ENCODE measurements around the gene ANKS6. TPM values are rescaled to one million over a fixed set of nuclear protein-coding genes. Genes with fewer than 3 reads are reported as not detected.
A peak's percentile ranks its signal among the peaks of the same experiment; 100 is the strongest.

ANKS6 gene
- total RNA-seq, 1 experiment from 2014 or later, result 32.0 TPM

DNA sequence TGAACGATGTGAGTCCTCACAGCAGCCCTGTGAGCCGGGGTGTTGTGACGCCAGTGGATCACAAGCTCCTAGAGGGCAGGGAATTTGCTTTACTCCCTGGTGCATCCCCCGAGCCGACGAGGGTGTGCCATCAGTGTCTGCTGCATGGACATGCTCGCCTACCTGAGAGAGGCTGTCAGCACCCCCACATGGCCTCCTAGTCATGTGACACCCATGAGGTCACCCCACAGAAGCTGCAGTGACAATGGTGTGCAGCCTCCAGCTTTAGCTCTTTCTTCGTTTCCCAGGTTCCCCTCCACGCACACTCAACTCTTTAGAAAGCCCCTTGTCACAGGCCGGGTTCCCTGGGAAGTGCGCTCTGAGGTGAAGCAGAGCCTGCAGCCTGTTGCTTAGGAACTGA lies 67.9 kb downstream of the ANKS6 start:
- Histone ChIP-seq H3K4me1 (no peaks in the 10 kb centered on the region; the same call in none of the 2 replicates), H3K27me3 (no peaks in the 10 kb centered on the region; the same call in 1 of the 2 replicates), H3K36me3 (no peaks in the 10 kb centered on the region), H3K27ac (no peak overlapping the region), H3K9me3 (replicated peaks) (no peaks in the 10 kb centered on the region), H3K4me3 (no peak overlapping the region)
- DNase-seq, result no peak

DNA sequence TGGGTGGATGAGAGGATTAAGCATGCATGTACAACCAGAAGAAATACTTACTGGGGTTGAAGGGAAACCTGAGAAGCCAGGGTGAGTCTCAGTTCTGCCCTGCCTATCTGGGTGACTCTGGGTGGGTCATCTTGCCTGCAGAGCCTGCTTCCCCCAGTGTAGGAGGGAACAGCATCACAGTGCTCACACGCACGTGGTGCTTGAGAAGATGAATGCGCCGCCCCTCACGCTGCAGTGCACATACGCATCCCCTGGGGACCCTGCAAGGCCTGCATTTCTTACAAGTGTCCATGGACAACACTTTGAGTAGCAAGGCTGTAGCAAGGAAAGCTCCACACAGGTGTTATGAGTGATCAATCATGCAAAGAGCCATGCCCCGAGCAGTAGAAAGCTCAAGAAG lies 68.9 kb downstream of the ANKS6 start:
- H3K27ac ChIP-seq, result no peak overlapping the region
- no peak overlapping the region for H3K4me3 ChIP-seq
- H3K9me3 ChIP-seq (replicated peaks), result no peaks in the 10 kb centered on the region
- H3K36me3 ChIP-seq, result no peaks in the 10 kb centered on the region
- no peaks in the 10 kb centered on the region; the same call in none of the 2 replicates for H3K4me1 ChIP-seq
- no peaks in the 10 kb centered on the region; the same call in 1 of the 2 replicates for H3K27me3 ChIP-seq
- no peak for DNase-seq

DNA sequence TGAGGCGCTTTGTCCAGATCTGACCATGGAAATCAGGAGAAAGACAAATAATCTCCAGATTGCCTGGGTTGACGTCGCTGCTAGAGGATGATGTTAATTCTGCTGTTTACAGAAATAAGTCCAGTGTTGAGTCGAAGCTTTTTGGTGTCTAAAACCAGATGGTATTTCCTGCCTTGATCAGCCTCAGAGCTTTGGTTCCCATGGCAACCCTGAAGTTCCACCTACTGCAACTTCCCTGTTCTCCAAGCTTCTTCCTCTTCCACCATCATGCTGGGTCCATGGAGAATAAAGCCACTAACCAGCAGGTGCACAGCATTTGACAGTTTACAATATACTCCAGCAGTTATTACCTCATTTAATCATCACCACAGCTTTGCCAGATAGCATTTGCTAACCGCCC lies 69.6 kb downstream of the ANKS6 start:
- no peak overlapping the region for H3K27ac ChIP-seq
- H3K4me1 ChIP-seq, result no peaks in the 10 kb centered on the region; the same call in none of the 2 replicates
- H3K36me3 ChIP-seq, result no peaks in the 10 kb centered on the region
- DNase-seq, result no peak
- no peaks in the 10 kb centered on the region; the same call in 1 of the 2 replicates for H3K27me3 ChIP-seq
- no peaks in the 10 kb centered on the region for H3K9me3 ChIP-seq (replicated peaks)
- H3K4me3 ChIP-seq, result no peak overlapping the region

DNA sequence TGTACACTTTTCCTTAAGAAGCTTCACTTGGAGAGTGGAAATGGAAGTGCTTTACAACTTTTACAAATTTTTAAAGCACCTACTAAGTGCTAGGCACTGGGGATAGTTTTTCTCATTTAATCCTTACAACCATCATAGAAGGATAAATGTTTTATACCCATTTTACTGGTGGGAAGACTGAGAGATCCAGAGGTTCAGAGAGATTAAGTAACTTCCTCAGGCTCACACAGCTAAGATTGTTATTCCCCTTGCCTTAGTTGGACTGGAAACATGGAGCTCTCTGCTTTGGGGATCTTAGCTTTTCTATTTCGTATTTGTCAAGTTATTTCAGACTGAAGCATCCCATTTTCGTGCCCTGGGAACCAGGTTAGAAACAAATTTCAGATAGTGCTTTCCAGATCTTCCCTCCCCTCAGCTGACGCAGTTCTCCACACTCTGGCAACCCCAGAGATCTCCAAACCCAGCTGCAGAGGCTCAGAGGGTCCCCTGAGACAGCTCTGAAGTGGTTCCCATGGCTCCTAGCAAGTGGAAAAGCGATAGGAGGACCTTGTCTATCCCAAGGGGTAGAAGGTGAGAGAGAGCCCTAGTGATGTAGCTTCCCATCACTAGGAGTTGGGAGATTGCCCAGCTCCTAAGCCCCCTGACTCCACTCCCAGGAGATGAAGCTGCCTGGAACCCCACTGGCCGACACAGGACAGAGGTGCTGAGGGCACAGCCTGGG lies 71.4 kb downstream of the ANKS6 start:
- Histone ChIP-seq H3K27me3 (no peaks in the 10 kb centered on the region; the same call in 1 of the 2 replicates), H3K27ac (no peak overlapping the region), H3K36me3 (no peaks in the 10 kb centered on the region), H3K4me1 (no peaks in the 10 kb centered on the region; the same call in 1 of the 2 replicates), H3K4me3 (no peak overlapping the region), H3K9me3 (replicated peaks) (no peaks in the 10 kb centered on the region)
- no peak for DNase-seq

DNA sequence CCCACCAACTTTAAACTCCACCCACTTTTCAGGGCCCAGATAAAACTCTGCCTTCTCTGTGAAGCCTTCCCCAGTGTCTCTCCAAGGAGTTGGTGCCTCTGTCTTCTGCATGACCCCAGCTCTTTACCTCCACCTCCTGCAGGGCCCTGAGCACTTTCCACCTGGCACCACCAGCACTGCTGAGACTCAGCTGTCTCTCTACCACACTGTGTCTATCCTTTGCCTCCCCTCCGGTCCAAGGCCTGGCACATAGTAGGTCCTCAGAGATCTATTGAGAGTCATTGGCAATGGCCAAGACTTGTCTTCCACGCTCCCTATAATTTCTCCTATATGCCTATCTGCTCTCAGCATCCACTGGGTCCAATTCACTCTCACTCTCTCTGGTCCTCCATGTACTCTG lies 74.7 kb downstream of the ANKS6 start:
- Histone ChIP-seq H3K36me3 (no peaks in the 10 kb centered on the region), H3K27me3 (peaks cover under 1% of the 10 kb centered on the region), H3K9me3 (replicated peaks) (no peaks in the 10 kb centered on the region), H3K27ac (no peak overlapping the region), H3K4me1 (no peaks in the 10 kb centered on the region; the same call in 1 of the 2 replicates), H3K4me3 (no peak overlapping the region)
- no peak for DNase-seq

DNA sequence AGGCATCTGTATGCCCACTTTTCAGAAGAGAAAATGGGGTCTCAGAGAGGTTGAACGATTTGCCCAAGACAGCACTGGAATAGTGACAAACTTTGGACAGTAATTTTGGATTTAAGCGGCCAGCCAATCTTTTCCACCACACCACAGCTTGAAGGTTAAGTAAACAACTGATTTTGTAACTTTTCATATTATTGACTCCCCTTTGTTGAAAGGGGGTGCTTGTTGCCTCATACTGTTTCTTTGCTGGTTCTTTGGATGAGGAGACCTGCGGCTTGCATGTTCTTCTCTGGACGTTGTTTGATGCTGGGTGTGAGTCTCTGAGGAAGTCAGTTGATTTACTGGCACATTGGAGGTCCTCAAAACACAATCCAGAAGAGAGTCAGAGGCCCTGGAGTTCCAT lies 76.0 kb downstream of the ANKS6 start:
- Histone ChIP-seq H3K36me3 (no peaks in the 10 kb centered on the region), H3K27ac (no peak overlapping the region), H3K27me3 (peaks cover 9% of the 10 kb centered on the region), H3K4me3 (no peak overlapping the region), H3K4me1 (no peaks in the 10 kb centered on the region), H3K9me3 (replicated peaks) (no peaks in the 10 kb centered on the region)
- DNase-seq, result no peak

DNA sequence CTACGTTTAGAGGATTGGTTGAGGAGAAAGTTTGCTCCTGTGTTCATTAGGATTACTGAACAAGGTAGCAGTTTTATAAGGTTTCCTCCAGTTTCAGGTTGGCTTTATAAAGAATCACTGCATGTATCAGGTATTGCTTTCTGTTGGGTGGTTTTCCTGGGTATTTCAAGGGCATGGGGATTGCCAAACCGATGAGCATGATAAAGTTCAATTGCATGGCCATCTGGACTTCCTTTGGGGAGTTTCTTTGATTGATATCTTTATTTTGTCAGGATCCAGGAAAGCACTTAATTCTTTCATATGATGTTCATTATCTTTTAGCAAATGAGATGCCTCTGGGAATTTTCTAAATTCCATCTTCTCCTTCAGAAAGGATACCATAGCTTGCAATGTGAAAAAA lies 77.3 kb downstream of the ANKS6 start:
- Histone ChIP-seq H3K36me3 (no peaks in the 10 kb centered on the region), H3K4me1 (no peaks in the 10 kb centered on the region), H3K27me3 (peaks cover 15% of the 10 kb centered on the region), H3K9me3 (replicated peaks) (no peaks in the 10 kb centered on the region), H3K4me3 (no peak overlapping the region), H3K27ac (no peak overlapping the region)
- DNase-seq, result no peak

DNA sequence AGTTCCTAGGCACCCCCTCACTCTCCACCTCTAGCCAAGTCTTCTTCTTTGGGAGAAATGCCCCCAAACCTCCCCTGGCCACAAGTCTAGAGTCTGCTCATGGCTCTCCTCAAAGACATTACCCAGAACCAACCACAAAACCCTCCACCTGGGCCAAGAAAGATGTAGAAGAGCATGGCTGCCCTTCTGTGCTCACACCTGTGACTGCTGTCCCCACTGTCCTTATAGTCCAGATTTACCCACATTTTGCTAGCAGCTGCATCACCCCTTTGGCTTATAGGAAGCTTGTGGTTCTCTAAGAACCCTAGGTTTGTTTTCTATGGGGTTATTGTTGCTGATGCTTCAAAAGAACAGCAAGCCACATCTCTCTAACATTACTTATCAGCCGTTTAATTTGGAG lies 81.5 kb downstream of the ANKS6 start:
- Histone ChIP-seq H3K27me3 (peaks cover 15% of the 10 kb centered on the region), H3K4me1 (no peaks in the 10 kb centered on the region), H3K27ac (no peak overlapping the region)

DNA sequence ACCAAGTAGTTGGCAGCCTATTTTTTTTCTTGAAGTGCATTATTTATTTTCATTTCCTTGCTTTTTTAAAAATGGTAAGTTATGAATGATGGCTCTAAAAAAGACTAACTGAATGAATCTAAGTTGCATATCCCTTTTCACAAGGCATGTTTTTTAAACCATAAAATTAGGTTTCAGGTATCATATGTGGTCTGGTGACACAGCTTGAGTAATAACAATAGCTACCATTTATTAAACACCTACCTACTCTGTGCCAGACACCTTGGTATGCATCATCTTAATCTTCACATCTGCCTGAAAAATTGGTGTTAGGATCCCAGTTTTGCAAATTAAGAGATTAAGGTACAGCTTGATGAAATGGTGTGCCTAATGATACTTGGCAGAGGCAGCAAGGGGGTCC lies 83.4 kb downstream of the ANKS6 start:
- H3K27ac ChIP-seq, result no peak overlapping the region
- H3K4me1 ChIP-seq, result no peaks in the 10 kb centered on the region
- H3K4me3 ChIP-seq, result no peak overlapping the region
- DNase-seq, result no peak
- no peaks in the 10 kb centered on the region for H3K36me3 ChIP-seq
- no peaks in the 10 kb centered on the region for H3K9me3 ChIP-seq (replicated peaks)
- peaks cover 15% of the 10 kb centered on the region for H3K27me3 ChIP-seq

More for the DNA sequence above, 81.5 kb downstream of the ANKS6 start:
- Histone ChIP-seq H3K9me3 (replicated peaks) (no peaks in the 10 kb centered on the region), H3K36me3 (no peaks in the 10 kb centered on the region), H3K4me3 (no peak overlapping the region)
- DNase-seq, result no peak

DNA sequence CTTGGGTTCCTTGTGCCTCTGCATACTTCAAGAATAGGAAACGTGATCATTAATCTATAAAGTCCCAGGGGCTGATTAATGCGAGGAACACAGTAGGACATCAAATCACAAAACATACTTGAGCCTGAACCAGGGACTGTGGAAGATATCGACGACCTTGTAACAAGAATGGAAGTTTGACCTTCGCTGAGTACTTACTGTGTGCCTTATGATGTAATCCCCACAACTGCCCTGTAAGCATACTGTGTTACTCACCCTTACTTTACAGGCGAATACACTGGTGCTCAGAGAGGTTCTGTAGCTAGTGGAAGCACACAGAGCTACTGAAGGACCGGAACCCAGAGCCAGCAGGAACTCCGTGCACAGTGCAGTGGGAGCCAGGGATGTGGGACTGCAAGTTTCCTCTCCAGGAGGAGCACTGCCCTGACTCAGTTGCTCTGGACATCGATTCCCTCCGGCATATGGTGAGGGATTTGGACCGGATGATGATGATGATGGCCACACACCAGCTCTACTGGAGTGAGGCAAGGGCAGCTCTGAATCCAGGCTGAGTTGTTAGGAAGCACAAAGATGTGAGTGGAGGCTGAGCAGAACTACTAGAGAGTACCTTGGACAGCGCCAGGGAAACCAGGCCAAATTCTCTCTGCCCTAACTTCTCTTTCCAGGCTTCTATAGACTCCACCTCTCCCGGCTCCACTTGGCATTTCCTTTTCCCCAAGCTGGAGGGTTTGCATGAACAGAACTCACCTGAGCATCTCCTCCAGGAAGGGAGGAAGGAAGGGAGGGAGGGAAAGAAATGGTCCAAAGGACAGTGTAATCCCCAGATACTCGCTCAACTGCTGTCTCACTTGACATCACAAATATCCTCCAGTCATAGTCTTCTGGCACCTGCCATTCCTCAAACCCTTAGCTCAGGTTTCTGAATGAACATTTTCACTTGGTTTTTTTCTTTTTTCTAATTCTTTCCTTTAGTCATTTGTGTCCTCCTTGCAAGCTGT lies 86.1 kb downstream of the ANKS6 start:
- H3K27me3 ChIP-seq, result peaks cover 9% of the 10 kb centered on the region; the same call in 1 of the 2 replicates

DNA sequence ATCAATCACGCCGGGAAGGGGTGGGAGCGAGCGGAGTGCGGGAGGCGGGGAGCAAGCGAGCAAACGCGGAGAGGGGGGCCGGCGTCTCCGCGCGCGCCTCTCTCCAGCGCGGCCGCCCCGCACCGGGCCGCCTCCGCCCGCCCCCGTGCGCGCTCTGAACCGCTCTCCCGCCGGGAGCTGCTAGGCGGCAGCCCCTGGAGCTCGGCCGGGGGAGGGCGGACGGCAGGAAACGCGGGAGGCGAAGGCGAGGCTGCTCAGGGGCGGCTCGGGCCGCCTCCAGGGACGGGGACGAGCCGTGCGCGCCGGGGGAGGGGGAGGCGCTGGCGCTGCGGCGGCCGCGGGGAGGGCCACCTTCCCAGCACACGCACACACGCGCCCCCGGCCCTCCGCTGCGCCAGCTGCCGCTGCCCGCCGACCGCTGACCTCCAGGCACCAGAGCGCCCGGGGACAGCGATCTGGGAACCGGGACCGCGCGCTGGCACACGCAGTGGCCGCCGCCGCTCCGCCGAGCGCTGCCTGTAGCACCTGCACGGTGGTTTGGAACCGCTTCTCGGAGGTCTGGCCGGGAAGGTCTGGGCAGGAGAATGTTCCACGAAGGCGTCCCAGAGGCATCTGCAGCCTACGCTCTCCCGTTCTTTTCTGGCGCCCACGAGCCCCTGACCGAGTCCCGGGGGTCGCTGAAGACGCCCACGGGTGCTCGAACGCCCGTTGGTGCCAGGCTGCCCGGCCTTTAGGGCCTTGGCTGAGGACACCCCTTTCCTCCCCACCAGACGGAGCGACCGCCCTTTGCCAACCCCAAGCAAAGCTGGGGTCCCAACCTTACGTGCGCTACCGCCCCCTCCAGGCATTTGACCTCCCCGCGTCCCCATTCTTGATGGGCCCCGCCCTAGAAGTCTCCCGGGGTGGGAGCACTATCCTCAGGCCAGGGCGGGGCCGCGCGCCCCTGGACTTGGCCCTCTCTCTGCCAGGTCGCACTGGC lies 87.1 kb downstream of the ANKS6 start, which contains the start of gene GABBR2:
Gene GABBR2 (minus strand): TSS at position 3 of the 979 bp plus-strand sequence. CDS start 198 bp downstream, outside the sequence.
- Histone ChIP-seq H3K27ac (no peak within 1 kb of the TSS), H3K4me1 (no peaks in the 10 kb centered on the region), H3K36me3 (no peaks in the 10 kb centered on the region), H3K9me3 (replicated peaks) (no peaks in the 10 kb centered on the region), H3K27me3 (peaks cover 3% of the 10 kb centered on the region; the same call in 1 of the 2 replicates), H3K4me3 (no peak within 1 kb of the TSS)
- no peak for DNase-seq

More for the DNA sequence above, 86.1 kb downstream of the ANKS6 start:
- no peak overlapping the region for H3K27ac ChIP-seq
- H3K36me3 ChIP-seq, result no peaks in the 10 kb centered on the region
- DNase-seq, result peak; percentile 14 to 45
- no peaks in the 10 kb centered on the region for H3K4me1 ChIP-seq
- H3K4me3 ChIP-seq, result no peak overlapping the region
- no peaks in the 10 kb centered on the region for H3K9me3 ChIP-seq (replicated peaks)

DNA sequence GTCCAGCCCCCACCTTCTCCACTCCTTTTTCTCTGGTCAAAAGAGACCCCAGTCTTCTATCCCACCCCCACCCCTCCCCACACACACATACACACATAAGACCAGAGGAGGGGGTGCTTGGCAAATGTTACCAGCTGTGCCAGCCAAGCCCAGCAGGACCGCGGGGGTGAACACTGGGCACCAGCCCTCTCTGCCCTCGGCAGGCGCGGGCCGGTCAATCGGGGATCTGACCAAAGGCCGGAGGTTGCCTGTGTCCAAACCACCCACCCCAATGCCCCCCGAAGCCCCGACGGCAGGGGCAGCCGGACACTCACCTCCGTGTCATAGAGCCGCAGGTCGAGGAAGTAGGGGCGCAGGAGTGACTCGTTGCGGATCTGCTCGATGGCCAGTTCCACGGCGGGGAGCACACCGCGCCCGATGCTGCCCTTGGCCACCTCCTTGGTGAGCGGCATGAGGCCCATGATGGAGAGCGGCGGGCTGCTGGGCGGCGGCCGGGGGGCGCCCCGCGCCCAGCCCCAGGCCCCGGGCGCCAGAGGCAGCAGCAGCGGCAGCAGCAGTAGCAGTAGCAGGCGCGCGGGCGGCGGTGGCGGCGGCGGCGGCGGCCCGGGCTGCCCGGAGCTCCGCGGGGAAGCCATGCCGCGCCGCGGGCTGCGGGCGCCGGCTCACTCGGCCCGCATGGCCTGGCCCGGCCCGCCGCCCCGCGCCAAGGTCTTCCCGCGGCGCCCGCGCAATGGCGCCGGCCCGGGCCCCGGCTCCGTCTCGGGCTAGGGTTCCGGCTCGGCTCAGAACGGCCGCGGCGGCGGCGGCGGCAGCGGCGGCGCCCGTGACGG lies 88.0 kb downstream of the ANKS6 start:
- Histone ChIP-seq H3K27me3 (peaks cover 3% of the 10 kb centered on the region; the same call in 1 of the 2 replicates), H3K4me1 (no peaks in the 10 kb centered on the region), H3K4me3 (no peak overlapping the region), H3K27ac (no peak overlapping the region), H3K9me3 (replicated peaks) (no peaks in the 10 kb centered on the region), H3K36me3 (no peaks in the 10 kb centered on the region)
- no peak for DNase-seq
